NCI-H128 (cell line): Measurements from ENCODE around the gene AFF1.
"Not testable (repeated sequence)": the region's sequence is repeated elsewhere in the genome, so short reads cannot be mapped to it uniquely, and the experiment has no call there.

Experiments used
- DNase-seq: peaks from one replicate; lab custom pipeline; 2025; ENCODE audit not compliant: unreplicated experiment; lab: John Stamatoyannopoulos, UW

AFF1 gene

GRCh38 chr4:87053802-87054767 is 119.3 kb downstream of the AFF1 start:
- DNase-seq = no peak

GRCh38 chr4:87054900-87055299 is 120.1 kb downstream of the AFF1 start:
- DNase-seq = no peak

GRCh38 chr4:87055311-87055710 is 120.5 kb downstream of the AFF1 start:
- DNase-seq = no peak

GRCh38 chr4:87056881-87057280 is 122.1 kb downstream of the AFF1 start:
- no peak for DNase-seq

- no peak for DNase-seq
Measured at GRCh38 chr4:87057835-87058355, 123.1 kb downstream of the AFF1 start.

GRCh38 chr4:87058356-87059073 is 123.7 kb downstream of the AFF1 start:
- no peak for DNase-seq

- no peak for DNase-seq
Measured at GRCh38 chr4:87060957-87061356, 126.1 kb downstream of the AFF1 start.

GRCh38 chr4:87065021-87065420 is 130.2 kb downstream of the AFF1 start:
- DNase-seq = no peak

GRCh38 chr4:87066403-87067123 is 131.8 kb downstream of the AFF1 start:
- DNase-seq = no peak

- DNase-seq = no peak
Measured at GRCh38 chr4:87067124-87067885, 132.5 kb downstream of the AFF1 start.

- DNase-seq = peak; percentile 54
Measured at GRCh38 chr4:87068583-87069021, 133.8 kb downstream of the AFF1 start.

GRCh38 chr4:87069037-87069742 is 134.4 kb downstream of the AFF1 start:
- no peak for DNase-seq

GRCh38 chr4:87071401-87071800 is 136.6 kb downstream of the AFF1 start:
- no peak for DNase-seq

GRCh38 chr4:87072545-87072944 is 137.7 kb downstream of the AFF1 start:
- not testable (repeated sequence) for DNase-seq

GRCh38 chr4:87073199-87074120 is 138.6 kb downstream of the AFF1 start:
- DNase-seq = peak; percentile 24

GRCh38 chr4:87074121-87074488 is 139.3 kb downstream of the AFF1 start:
- DNase-seq = no peak

GRCh38 chr4:87075876-87076275 is 141.1 kb downstream of the AFF1 start:
- DNase-seq = no peak

- no peak for DNase-seq
Measured at GRCh38 chr4:87076690-87077358, 142.0 kb downstream of the AFF1 start.
